Stimulated activated CD4-positive, alpha-beta T cell treated with anti-CD3 and anti-CD28 coated beads, Interleukin-2, amount 100 ng/mL, for 4 hours (primary cell): ENCODE results near the gene COL20A1.

ENCODE experiments used
- DNase-seq: peaks from one replicate; pipeline ENCODE4 v3.0.0-alpha.2; 2020; ENCODE audit warnings: low read depth

The COL20A1 gene

DNA sequence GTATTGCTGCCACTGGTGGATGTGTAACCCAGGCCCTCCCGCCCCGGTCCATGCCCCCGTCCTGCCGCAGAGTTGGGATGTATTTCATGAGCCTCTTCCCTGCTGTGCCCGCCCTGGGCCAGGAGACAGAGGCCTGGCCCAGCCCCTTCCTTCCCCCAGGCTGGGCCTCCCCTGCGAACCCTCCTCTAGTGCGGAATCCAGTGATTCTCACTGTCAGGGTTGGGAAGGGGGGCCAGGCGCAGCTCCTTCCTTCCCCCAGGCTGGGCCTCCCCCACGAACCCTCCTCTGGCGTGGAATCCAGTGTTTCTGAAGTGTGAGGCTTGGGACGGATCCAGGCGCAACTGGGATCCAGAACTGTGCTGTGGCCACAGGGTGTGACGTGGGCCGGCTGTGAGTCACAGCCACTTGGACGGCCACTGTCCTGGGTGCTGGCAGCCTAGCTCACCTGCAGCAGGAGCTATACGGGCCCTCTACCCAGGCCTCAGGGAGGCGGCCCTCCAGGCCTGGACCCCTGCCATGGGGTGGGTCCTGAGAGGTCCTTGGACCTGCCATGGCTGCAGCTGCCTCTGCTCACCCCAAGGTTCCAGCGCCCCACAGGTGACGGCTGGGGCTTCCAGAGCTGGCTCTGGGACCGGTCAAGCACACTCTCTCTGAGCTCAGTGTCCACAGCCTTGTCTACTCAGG is 28.3 kb downstream of the COL20A1 start:
- DNase-seq = no peak

- DNase-seq = no peak
Observed at GRCh38 chr20:63322146-63322932, 29.4 kb downstream of the COL20A1 start.

GRCh38 chr20:63322933-63323273 is 29.9 kb downstream of the COL20A1 start:
- no peak for DNase-seq

DNA sequence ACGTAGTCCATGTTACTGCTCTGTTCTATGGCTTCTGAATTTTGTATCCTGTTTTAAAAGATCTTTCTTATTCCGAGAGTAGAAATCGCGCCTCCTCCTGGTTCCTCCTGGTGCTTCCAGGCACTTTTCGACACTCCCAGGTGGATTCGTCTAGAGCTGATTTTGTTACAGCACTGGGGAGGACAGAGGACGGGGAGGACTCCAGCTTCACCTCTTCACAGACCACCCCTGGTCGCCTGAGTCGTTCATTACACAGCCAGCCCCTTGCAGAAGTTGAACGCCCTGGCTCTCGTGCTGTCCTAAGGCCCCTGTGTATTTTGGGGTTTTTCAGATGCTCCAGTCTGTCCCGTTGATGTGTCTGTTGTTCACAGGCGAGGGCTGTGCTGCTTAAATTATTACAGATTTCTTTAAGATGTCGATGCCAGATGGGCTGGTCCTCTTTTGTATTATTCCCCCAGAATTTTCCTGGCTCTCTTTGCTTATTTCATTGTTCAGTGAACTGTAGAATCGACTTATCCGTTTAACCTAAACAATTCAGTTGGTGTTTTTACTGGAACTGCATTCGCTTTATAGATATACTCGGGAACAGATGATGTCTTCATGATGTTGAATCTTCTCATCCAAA is 30.5 kb downstream of the COL20A1 start:
- no peak for DNase-seq

GRCh38 chr20:63325021-63325471 is 32.1 kb downstream of the COL20A1 start:
- DNase-seq = no peak

GRCh38 chr20:63325554-63326313 is 32.7 kb downstream of the COL20A1 start:
- no peak for DNase-seq

- DNase-seq = no peak
Observed at GRCh38 chr20:63326314-63327230, 33.6 kb downstream of the COL20A1 start.

DNA sequence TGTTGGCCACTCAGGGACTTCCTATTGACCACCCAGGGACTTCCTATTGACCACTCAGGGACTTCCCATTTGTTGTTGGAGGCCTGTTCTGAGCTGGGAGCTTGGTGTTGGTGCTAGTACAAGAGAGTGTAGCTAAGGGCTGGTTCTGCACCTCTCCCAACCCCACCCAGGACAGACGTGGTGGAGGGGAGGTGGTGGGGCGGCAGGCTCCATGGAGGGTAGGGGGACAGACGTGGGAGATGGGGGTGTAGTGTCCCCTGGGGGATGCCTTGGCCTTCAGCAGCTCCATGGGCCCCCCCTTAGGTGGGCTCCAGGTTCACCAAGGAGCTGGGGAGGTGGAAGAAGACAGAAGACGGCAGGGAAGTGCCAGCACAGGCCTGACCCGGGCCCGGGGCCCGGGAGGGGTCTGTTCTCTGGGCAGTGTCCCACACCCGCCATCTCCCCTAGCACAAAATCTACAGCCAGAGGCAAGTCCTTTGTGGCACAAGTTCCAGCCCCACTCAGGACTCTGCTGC is 34.3 kb downstream of the COL20A1 start:
- no peak for DNase-seq

DNA sequence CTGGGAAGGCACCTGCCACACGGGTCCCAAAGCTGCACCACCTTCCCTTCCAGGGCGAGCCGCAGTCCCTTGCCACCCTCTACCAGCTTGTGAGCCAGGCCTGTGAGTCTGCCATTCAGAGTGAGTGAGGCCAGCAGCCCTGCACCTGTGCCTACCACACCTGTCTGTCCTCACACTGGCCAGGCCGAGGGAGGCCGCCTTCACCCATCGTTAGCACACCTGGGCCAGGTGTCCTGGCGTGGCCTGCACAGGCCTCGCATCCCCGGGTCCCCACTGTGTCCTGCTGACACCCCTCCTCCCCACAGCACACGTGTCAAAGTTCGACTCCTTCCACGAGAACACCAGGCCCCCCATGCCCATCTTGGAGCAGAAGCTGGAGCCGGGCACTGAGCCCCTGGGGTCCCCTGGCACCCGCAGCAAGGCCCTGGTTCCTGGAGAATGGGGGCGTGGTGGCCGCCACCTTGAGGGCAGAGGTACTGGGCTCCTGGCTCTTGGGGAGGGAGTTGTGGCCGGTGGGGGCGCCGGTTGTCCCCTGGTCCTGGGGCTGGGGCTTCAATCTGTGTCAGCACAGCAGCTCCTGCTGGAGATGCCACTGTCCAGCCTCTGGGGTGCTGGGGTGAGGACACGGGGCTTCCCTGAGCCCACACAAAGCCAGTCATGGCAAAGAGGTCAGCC is 35.2 kb downstream of the COL20A1 start:
- no peak for DNase-seq

DNA sequence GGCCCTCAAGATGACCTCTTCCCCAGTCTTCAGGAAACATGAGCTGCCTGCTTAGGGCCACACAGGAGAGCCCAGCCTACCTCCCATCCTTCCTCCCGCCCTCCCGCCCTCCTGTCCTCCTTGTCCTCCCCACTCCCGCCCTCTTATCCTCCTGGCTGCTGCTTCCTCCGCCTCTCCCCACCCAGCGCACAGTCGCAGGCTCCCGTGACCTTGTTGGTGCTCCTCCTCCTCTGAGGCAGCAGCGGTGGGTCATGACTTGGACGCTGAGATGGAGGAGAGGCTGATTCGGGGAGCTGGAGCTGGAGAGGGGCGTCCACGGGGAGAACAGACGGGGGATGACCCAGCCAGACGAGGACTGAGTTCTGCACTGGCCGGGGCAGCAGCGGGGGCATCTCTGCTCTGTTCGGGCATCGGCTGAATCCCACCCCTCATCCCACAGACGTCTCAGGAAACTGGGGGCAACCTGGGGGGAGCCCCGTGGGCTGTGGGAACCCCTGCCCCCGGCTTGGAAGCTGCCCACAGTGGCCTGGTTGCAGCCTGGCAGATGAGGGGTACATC is 35.8 kb downstream of the COL20A1 start:
- DNase-seq = no peak

- no peak for DNase-seq
Observed at GRCh38 chr20:63329331-63330083, 36.5 kb downstream of the COL20A1 start.

DNA sequence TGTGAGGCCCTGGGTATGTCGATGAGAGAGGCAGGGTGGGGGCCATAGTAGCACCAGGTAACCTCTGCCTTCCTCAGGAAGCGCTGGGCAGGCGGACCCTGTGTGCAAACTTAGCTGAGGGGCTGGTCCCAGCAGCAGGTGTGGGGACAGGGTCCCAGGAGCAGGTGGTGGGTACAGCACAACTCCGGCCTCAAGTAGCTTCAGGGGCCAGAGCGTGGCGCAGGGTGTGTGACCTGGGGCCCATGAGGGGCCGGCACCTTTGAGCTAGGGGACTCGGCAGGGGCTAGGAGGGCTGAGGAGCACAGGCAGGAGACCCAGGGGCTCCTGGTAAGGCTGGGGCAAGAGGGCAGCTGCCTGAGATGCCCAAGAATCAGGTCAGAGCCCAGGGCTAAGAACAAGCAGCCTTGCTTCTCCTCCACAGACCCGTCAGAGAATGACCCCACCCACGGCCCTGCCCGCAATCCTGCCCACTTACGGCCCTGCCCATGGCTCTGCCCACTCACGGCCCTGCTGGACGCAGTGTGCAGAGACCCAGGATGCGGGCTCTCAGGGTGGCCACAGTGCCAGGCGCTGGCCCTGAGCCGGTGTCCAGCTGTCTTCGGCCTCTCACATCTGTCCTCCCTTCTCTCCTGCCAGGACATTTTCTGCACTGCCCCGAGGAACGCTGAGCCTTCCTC is 37.2 kb downstream of the COL20A1 start:
- DNase-seq = no peak

GRCh38 chr20:63330940-63331339 is 38.0 kb downstream of the COL20A1 start:
- no peak for DNase-seq

DNA sequence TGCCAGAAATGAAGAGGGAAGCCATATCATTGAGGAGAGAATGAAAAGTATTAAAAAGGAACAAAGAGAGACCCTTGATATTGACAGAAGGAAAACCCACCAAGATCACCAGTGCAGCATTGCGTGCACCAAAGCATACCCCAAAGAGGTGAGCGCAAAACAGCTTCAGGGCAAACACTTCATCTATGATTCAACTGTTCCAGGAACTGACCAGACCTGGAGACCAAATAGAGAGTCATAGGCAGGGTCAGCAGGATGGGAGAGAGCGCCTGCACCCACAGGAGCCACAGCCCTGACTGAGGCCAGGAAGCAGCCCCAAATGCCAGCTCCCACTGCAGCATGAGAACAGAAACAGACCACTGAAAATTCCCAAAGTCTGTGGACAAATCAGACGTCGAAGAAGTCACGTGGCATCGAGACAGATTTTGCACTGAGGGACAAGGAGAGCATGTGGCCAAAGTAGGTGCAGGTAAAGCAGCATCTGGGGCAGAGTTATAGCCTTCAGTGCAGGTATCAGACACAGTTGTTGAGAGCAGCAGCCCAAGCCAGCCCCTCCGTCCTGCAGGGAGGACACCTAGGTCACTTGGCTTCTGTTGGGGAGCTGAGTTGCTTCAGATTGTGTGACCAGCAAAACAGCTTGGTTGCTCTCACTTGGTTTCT is 38.9 kb downstream of the COL20A1 start:
- DNase-seq = no peak

DNA sequence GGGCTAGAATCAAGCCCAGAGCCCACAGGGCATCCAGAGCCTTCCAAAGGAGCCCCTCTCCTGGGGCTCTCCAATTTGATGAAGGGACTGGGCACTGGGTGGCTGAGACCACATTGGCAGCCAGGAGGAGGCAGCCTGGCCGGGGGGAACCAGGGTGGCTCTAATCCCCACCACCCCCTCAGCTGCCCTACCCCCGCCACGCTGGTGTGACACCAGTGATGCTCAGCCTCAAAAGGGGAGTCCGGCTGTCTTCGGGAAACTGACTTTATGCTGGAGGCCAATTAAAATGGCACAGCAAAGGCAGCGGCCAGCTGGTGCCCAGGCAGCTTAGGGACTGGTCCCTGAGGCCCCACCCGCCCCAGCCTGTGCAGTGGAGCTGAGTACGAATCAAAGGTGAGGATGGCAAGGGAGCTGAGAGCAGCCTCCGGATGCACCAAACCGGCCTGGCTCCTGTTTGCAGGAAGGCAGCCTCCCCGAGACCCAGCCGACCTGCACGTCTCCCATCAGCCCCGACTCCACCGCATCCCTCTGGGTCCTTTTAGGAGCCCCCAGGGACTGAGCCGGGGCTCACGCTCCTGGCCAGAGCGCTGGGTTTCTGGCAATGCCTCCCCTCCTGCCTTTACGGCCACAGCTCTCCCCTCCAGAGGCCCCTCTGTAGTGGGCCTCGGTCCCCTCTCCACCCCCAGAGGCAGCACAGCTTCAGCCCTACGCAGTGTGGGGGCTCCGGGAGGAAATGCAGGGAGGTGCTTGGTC is 39.7 kb downstream of the COL20A1 start:
- DNase-seq = no peak

GRCh38 chr20:63333241-63333836 is 40.4 kb downstream of the COL20A1 start:
- DNase-seq = no peak

DNA sequence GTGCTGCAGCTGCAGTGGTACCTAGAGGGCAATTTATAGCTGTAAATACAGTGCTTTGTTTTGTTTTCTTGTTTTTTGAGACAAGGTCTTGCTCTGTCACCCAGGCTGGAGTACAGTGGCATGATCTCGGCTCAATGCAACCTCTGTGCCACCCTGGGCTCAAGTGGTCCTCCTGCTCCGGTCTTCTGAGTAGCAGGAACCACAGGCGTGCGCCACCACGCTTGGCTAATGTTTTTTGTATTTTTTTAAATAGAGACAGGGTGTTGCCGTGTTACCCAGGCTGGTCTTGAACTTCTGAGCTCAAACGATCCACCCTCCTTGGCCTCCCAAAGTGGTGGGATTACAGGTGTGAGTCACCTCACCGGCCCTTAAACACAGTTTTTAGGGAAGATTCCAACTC is 41.4 kb downstream of the COL20A1 start:
- DNase-seq = no peak
